DND-41 (cell line): Measurements from ENCODE around the gene FLT3.

Experiments used
- ATAC-seq: fragments of 200-7000 bp; cut with Tn5 transposase; 3 replicates; pipeline ENCODE4 v1.9.1; 2021; ENCODE audit warnings: low read depth; ENCODE audit not compliant: insufficient read depth
- DNase-seq: peaks from one replicate; pipeline ENCODE4 v3.0.0-alpha.2; 2020
- H2AFZ ChIP-seq: 2 replicates; pipeline ENCODE4 v1.6.0; 2012; ENCODE audit warnings: low read depth, low read length
- H3K27ac ChIP-seq: 2 replicates; pipeline ENCODE4 v1.5.1; 2012; ENCODE audit warnings: low read length, inconsistent platforms
- H3K27me3 ChIP-seq: fragments of 200-600 bp; sonication (generic); 2 replicates; pipeline ENCODE4 v1.6.0; 2012; ENCODE audit warnings: low read length, mild to moderate bottlenecking, inconsistent platforms; ENCODE audit not compliant: insufficient read depth, poor library complexity
- H3K36me3 ChIP-seq: 2 replicates; pipeline ENCODE4 v1.5.1; 2012; ENCODE audit warnings: low read length, inconsistent platforms; ENCODE audit not compliant: insufficient read depth
- H3K4me1 ChIP-seq: 2 replicates; pipeline ENCODE4 v1.5.1; 2012; ENCODE audit warnings: mild to moderate bottlenecking, low read length; ENCODE audit not compliant: insufficient read depth
- H3K4me2 ChIP-seq: 2 replicates; pipeline ENCODE4 v1.6.0; 2012; ENCODE audit warnings: mild to moderate bottlenecking, moderate library complexity, low read length, inconsistent platforms; ENCODE audit not compliant: insufficient read depth
- H3K4me3 ChIP-seq, 2 experiments: fragments of 200-600 bp in 1 of 2; shearing (Covaris generic) in 1 of 2; 2 replicates each; pipeline ENCODE4 v1.5.1; 2012 to 2016; ENCODE audit warnings: inconsistent platforms in 2 of 2, low read length in 2 of 2, mild to moderate bottlenecking in 2 of 2, low read depth in 1 of 2, moderate library complexity in 1 of 2
- H3K79me2 ChIP-seq: 2 replicates; pipeline ENCODE4 v1.6.0; 2012; ENCODE audit warnings: low read length, inconsistent platforms; ENCODE audit not compliant: insufficient read depth
- H3K9ac ChIP-seq: 2 replicates; pipeline ENCODE4 v1.6.0; 2012; ENCODE audit warnings: low read depth, mild to moderate bottlenecking, inconsistent platforms, low read length, moderate library complexity
- H3K9me3 ChIP-seq: 2 replicates; pipeline ENCODE4 v1.5.1; 2012; ENCODE audit warnings: low read length, moderate library complexity, mild to moderate bottlenecking, inconsistent platforms; ENCODE audit not compliant: insufficient read depth, severe bottlenecking
- H4K20me1 ChIP-seq: 2 replicates; pipeline ENCODE4 v1.6.0; 2012; ENCODE audit warnings: low read length; ENCODE audit not compliant: insufficient read depth
- CTCF ChIP-seq: IDR thresholded peaks from 2 replicates; pipeline ENCODE4 v1.5.1; 2012; ENCODE audit warnings: borderline replicate concordance, low read length, moderate library complexity, mild to moderate bottlenecking; ENCODE audit not compliant: poor library complexity, severe bottlenecking; ENCODE audit errors: extremely low read depth
- EZH2 ChIP-seq: IDR thresholded peaks from 3 replicates; pipeline ENCODE4 v1.6.1; 2012; ENCODE audit warnings: borderline replicate concordance, low read depth, mild to moderate bottlenecking, moderate library complexity, low read length, inconsistent platforms; ENCODE audit not compliant: severe bottlenecking

FLT3 gene

GRCh38 chr13:27991881-27992280 is 108.5 kb downstream of the FLT3 start:
- no peak for TF ChIP-seq CTCF
- TF ChIP-seq EZH2: no peak
- Histone ChIP-seq H3K4me2 (no peak overlapping the region), H3K79me2 (no peaks in the 10 kb centered on the region), H3K4me1 (no peaks in the 10 kb centered on the region), H2AFZ (no peak overlapping the region), H3K4me3 (no peak overlapping the region), H3K36me3 (no peaks in the 10 kb centered on the region), H3K27ac (no peak overlapping the region), H4K20me1 (no peaks in the 10 kb centered on the region), H3K9me3 (no peaks in the 10 kb centered on the region), H3K27me3 (peaks cover 3% of the 10 kb centered on the region), H3K9ac (no peak overlapping the region)
- ATAC-seq (no peak), DNase-seq (no peak)

- Histone ChIP-seq H4K20me1 (no peaks in the 10 kb centered on the region), H3K27me3 (peaks cover 3% of the 10 kb centered on the region)
Observed at GRCh38 chr13:27988520-27988919, 111.9 kb downstream of the FLT3 start, which contains the start of gene URAD. URAD (minus strand) TSS chr13:27988693; CDS start chr13:27988637, 56 bp downstream.

GRCh38 chr13:27985600-27985999 is 114.8 kb downstream of the FLT3 start:
- Histone ChIP-seq H3K4me1 (peaks cover 4% of the 10 kb centered on the region; the same call in 1 of the 2 replicates), H3K36me3 (no peaks in the 10 kb centered on the region), H2AFZ (no peak overlapping the region), H3K9ac (no peak overlapping the region), H3K9me3 (no peaks in the 10 kb centered on the region), H3K4me3 (no peak overlapping the region), H4K20me1 (no peaks in the 10 kb centered on the region), H3K27ac (no peak overlapping the region), H3K4me2 (no peak overlapping the region), H3K79me2 (no peaks in the 10 kb centered on the region), H3K27me3 (peaks cover 3% of the 10 kb centered on the region)
- DNase-seq (no peak), ATAC-seq (no peak)
- TF ChIP-seq CTCF (no peak), EZH2 (no peak)

More at GRCh38 chr13:27988520-27988919, 111.9 kb downstream of the FLT3 start, which contains the start of gene URAD:
- no peak within 1 kb of the TSS for H3K27ac ChIP-seq
- no peaks in the 10 kb centered on the region for H3K36me3 ChIP-seq
- TF ChIP-seq CTCF (no peak), EZH2 (no peak)
- H3K4me1 ChIP-seq: peaks cover 4% of the 10 kb centered on the region; the same call in 1 of the 2 replicates
- ATAC-seq (no peak), DNase-seq (no peak)
- no peak within 1 kb of the TSS for H3K9ac ChIP-seq
- H2AFZ ChIP-seq: no peak within 1 kb of the TSS
- H3K4me3 ChIP-seq: no peak within 1 kb of the TSS
- no peaks in the 10 kb centered on the region for H3K9me3 ChIP-seq
- H3K4me2 ChIP-seq: no peak within 1 kb of the TSS
- no peaks in the 10 kb centered on the region for H3K79me2 ChIP-seq

- Histone ChIP-seq H3K36me3 (no peaks in the 10 kb centered on the region), H2AFZ (no peak overlapping the region), H3K4me1 (peaks cover 4% of the 10 kb centered on the region; the same call in 1 of the 2 replicates), H3K79me2 (no peaks in the 10 kb centered on the region), H3K27ac (no peak overlapping the region), H3K9me3 (no peaks in the 10 kb centered on the region), H3K9ac (no peak overlapping the region), H4K20me1 (no peaks in the 10 kb centered on the region), H3K4me2 (no peak overlapping the region), H3K4me3 (no peak overlapping the region), H3K27me3 (no peaks in the 10 kb centered on the region)
- no peak for ATAC-seq
- TF ChIP-seq CTCF (no peak), EZH2 (no peak)
- DNase-seq: no peak
Observed at GRCh38 chr13:27982361-27982760, 118.0 kb downstream of the FLT3 start.
